Fibroblast of skin of left quadriceps (primary cell): ENCODE data around the gene CHCHD3.

ENCODE experiments used
- DNase-seq, 2 experiments: peaks; one replicate each; pipeline ENCODE4 v3.0.0-alpha.2; 2013; ENCODE audit warnings: low read depth in 2 of 2

CHCHD3 gene

DNA sequence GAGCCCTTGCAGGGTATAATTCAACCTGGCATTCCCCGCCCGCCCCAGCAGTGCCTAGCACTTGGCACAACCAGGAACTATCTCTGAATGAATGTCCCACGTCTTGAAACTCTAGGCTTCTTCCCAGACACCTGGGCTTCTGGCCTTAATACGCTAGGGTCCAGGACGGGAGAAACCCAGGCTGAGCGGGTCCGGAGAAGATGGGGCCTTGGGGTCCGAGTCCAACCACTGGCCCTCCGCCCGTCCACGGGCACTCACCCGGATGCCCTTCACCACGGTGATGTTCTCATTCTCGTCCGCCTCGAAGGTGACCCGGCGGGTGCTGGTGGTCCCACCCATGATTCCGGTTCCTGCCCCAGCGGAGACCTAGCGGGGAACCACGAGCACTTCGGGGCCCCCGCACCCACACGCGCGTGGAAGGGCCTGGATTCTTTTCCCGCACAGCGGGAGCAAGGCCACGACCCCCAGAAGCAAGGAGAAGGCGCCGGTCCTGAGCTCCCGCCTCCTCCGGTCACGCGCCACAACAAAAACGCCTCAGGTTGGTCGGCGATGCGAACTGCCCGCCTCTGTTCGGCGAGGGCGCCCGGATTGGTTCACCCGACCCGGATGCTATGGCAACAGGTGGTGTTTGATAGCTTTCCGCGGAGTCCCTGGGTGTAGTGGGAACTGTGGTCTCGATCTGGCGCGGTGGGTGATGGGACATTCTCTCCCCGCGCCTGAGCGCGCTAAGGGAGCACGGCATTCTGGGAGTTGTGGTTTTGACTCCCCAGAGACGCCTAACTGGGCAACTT, at the start of gene CHCHD3:
Gene CHCHD3, minus strand, starts transcription at position 492 of the 791 bp plus-strand sequence. Its CDS starts 153 bp downstream, at position 339.
- peak; percentile 96 to 97 for DNase-seq

- DNase-seq, result no peak
Measured at GRCh38 chr7:133130166-133130565, 48.3 kb upstream of the CHCHD3 start.

DNA sequence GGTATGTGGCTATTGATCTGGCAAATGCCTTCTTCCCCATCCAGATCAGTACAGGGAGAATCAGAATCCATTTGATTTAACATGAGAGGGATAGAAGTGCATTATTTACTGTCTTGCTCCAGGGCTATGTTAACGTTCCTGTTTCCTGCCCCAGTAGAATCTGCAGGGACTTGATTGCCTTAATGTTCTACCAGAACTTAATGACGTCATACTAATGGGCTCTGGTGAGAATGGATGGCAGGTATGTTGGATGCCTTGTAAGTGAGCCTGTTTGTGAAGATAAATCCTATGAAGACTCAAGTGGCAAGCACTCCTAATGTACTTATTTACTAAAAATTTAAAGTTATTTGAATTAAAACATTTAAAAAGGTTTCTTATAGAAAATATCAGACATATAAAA, 44.5 kb upstream of the CHCHD3 start:
- no peak for DNase-seq

- no peak for DNase-seq
Measured at GRCh38 chr7:133124974-133125373, 43.1 kb upstream of the CHCHD3 start.

- no peak for DNase-seq
Measured at GRCh38 chr7:133121175-133121844, 39.4 kb upstream of the CHCHD3 start.

DNA sequence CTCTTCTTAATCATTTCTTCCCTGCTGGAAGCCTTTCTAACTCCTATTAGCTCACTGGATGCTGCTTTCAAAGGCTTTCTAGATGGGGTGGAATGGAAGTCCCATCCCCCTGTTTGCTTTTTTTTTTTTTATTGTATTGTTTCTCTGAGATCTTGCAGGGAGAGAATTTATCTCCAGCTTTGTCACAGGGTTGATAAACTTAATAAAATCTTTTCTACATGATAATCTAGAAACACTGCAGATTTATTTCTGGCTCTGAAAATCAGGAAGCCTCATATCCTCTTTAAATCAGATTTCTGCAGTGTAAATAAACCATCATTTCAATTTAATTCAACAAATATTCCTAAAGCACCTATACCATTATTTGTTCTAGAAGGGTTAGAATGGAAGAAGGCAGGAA, 37.2 kb upstream of the CHCHD3 start:
- DNase-seq, result no peak

DNA sequence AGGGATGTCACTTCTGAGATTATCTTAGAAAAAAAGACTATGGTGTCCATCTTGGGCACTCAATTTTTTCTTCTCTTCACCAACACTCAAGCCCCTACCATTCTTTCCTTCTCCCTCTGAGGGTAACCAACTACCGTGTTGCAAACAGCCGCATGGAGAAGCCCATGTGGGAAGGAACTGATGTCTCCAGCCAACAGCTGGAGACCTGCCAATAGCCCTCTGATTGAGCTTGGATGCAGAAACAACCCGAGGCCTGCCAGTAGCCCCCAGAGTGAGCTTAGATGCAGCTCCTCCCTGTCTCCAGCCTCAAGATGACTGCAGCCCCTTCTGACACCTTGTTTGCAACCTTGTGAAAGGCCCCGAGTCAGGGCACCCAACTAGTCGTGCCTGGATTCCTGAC, 36.4 kb upstream of the CHCHD3 start:
- no peak for DNase-seq

- DNase-seq, result no peak
Measured at GRCh38 chr7:133117452-133117851, 35.6 kb upstream of the CHCHD3 start.

GRCh38 chr7:133115596-133115995, 33.7 kb upstream of the CHCHD3 start:
- no peak for DNase-seq

DNA sequence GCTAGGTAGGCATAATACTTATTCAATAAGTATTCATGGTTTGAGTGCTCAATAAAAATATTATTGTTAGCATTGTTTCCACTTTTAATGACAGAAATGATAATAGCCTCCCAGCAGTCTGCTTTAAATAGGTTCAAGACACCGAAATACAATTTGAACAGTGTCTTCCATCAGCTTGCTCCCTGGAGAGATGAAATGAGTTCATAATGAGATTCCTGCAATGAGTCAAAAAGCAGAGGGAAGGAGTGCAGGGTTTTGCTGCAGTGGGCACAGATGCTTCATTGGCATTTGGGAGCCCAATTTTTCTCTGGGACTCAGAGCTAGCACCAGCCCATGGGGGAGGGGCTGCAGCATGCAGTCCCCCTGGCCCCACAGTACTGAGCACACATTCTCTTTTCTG, 32.6 kb upstream of the CHCHD3 start:
- no peak for DNase-seq

GRCh38 chr7:133112976-133113375, 31.1 kb upstream of the CHCHD3 start:
- DNase-seq, result no peak

DNA sequence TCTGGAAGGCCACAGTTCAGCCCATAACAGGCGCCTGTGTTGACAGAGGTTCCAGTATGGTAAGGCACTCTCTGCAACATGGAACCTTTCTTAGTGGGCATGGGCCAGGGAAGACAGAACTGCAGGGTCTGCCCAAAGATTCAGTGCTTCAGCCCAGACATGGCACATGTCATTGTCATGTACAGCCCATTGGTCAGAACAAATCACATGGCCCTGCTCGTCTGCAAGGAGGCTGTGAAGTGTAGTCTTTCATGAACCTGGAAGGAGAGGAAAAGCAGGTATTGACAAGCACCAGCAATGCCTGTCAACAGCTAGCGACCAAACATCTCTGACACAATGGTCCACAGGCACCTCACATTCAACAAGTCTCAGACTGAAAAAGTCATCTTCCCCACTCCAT, 30.4 kb upstream of the CHCHD3 start:
- DNase-seq, result no peak

DNA sequence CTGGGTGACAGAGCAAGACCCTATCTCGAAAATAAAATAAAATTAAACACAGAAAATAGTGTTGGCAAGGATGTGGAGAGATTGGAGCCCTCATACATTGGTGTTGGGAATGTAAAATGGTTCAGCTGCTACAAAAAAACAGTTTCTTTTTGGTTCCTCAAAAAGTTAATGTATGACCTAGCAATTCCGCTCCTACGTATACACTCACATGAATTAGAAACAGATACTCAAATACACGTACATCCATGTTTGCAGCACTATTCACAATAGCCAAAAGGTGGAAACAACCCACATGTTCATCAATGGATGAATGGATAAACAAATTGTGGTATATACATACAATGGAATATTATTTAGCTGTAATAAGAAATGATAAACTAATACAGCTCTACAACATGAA, 28.4 kb upstream of the CHCHD3 start:
- no peak for DNase-seq

DNA sequence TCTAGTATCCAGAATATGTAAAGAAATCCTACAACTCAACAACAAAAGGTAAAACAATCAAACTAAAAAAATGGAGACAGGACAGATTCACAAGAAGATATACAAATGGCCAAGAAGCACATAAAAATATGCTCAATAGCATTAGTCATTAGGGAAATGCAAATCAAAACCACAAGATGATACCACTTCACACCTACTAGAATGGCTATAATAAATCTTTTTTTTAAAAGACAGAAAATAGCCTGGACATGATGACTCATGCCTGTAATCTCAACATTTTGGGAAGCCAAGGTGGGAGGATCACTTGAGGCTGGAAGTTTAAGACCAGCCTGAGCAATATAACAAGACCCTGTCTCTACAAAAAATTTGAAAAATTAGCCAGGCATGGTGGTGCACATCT, 27.9 kb upstream of the CHCHD3 start:
- no peak for DNase-seq

GRCh38 chr7:133108023-133108422, 26.1 kb upstream of the CHCHD3 start:
- DNase-seq, result no peak

- DNase-seq, result no peak
Measured at GRCh38 chr7:133102276-133103060, 20.6 kb upstream of the CHCHD3 start.

DNA sequence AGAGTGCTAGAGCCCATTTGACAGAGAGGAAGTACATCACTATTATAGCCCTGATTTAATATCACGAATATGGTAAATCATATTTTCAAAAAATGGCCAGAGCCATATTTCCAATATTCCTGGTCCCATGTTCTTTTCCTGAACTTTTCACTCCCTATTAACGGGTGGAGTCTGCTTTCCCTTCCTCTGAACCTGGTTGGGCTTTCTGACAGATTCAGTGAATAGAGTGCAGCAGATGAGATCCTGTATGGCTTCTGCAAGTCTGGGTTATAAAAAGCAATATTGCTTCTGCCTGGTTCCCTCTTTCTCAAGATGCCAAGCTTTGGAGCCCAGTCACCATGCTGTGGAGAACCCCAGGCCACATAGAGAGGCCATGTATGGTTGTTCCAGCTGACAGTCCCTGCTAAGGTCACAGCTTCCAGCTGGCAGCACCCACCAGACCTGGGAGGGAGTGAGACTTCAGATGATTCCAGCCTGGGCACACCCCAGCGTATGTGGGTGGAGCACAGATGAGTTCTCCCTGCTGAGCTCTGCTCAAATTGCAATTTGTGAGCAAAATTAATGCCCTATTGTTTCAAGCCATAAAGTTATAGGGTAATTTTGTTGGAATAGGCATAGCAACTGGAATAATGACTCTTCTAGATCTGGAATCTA, 17.9 kb upstream of the CHCHD3 start:
- no peak for DNase-seq

GRCh38 chr7:133095119-133095671, 13.3 kb upstream of the CHCHD3 start:
- no peak for DNase-seq

GRCh38 chr7:133091943-133092464, 10.1 kb upstream of the CHCHD3 start:
- DNase-seq, result no peak

- no peak for DNase-seq
Measured at GRCh38 chr7:133082390-133082766, 488 bp upstream of the CHCHD3 start.

- DNase-seq, result no peak
Measured at GRCh38 chr7:133081119-133081598, 731 bp downstream of the CHCHD3 start.
